NCI-H1048 (cell line): ENCODE measurements around the gene ARSB.
"Not testable (repeated sequence)": the region's sequence is repeated elsewhere in the genome, so short reads cannot be mapped to it uniquely, and the experiment has no call there.

Experiments
- DNase-seq: peaks from one replicate; lab custom pipeline; 2025; lab: John Stamatoyannopoulos, UW

ARSB gene

DNA sequence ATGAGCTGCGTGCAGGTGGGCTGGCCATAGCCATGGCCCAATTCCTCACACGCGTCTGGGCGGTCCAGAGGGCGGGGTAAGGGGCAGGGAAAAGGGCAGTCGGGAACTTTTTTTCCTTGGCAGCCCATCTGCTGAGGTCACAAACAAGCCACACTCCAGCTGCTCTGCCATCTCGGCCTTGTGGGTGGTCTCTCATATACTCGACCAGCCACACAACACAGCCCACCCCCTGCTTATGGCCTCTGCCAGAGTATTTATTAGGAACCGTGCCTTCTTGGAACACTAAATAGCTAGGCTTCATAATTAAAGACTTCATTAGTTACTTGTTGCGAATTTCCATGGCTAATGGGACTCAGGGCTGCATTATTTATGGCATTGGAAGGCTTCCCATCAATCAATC is 238.1 kb downstream of the ARSB start:
- DNase-seq = no peak

DNA sequence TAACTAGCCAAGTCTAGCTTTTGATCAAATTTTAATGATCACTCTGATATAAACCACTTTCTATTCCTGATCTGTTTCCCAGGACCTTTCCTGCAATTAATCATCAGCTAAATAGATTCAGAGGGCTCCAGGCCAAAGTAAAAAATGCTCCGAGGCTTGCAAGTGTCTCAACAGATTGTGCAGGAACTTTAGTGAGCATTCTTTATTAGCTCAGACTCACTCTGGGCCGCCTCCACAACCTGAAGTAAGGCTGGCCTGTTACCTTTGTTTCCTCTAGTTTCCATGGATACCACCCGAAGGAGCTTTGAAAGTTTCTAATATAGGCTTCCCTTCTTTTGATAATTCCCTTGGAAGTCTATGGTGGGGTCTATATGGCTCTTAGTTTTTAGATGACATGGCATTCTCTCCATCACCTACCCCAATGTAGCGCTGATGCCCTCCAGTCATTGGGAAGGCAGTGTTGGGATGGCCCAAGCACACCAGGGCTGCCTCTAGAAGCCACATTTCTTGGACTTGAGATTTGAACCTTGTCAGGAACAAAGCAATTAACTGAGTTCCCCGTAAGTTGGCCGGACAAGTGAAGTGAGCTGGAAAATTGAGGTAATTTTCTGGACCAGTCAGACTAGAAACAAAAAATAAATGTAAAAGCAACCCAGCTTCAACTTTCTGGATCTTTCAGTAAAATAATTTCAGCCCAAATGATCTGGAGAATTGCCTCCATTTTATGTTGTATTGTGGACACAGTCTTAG is 238.9 kb downstream of the ARSB start:
- DNase-seq = no peak

DNA sequence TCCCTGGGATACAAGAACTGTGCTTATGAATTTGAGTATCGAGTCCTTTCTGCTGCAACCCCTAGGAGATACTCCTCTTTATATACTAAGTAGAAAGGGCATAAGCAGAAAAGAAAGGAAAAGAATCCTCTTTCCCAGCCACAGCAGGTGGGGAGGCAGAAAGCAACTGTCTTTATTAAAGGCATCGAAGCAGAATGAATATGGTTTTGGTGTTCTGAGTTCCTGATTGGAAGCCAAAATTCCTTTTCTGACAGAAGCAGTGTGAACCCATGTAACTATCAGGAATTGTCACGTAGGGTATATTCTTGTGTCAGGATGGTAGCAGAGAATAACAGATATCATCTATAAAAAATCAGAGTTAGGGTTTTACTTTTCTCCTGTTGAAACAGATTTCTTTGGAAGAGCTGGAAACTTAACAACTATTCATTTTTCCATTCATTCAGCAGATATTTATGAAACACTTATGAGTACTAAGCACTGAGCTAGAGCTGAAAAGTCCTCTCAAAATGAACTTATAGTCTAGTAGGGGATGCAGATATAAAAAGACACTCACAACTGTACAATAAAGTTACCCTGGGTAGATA is 240.1 kb downstream of the ARSB start:
- DNase-seq = no peak

DNA sequence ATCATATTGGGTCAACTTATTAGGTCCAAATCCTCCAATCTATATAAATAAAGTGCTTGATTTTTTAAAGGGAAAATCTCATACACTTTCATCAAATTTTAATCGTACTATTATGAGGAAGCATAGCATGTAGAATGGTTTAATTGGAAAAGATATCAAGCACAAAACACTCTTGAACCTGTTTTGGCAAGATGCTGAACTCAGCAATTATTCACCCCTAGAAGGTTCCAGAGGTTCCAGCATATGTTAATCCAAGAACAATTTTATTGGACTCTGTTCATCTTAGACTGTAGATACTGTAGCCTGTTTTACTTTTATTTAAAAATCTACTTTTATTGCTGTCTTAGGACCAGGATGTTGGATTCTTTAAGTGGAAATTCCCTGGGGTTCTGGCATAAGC is 244.1 kb downstream of the ARSB start:
- no peak for DNase-seq

DNA sequence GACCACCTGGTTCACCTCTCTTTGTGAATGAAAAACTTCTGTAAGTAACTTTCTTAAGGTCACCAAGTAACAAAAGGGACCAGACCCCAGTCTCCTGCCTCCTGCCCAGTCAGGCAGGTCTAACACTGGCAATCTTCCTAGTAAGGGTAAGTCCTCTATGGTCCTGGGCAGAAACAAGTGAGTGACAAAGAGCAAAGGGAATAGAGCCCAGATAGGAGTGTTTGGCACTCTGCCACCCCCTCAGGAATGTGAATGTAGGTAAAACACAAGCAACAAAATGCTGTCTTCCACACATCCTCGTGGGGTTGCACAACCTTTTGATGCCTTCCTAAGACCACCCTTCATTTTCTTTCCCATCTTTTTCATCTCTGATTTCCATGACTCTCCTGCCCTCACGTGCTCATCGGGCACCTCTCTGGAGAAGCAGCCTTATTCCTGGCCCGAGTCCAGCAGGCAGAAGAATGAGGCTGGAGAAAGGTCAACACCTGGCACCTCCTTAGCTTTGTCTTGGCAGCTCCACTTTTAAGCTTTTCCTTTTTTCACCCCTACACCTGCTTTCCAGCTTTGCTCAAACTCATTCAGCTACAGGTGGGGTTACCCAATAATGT is 246.3 kb downstream of the ARSB start:
- no peak for DNase-seq

DNA sequence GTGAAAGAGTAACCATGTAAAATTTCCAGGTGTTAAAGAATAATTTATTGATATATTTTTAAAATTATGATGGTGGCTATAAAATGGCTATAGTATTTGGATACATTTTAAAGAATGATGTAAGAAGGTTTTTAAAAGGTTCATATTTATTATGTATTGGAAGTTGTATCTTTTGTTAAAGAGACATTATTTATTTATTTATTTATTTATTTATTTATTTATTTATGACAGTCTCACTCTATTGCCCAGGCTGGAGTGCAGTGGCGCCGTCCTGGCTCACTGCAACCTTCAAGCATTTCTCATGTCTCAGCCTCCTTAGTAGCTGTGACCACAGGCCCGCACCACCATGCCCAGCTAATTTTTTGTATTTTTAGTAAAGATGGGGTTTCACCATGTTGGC is 247.0 kb downstream of the ARSB start:
- no peak for DNase-seq

DNA sequence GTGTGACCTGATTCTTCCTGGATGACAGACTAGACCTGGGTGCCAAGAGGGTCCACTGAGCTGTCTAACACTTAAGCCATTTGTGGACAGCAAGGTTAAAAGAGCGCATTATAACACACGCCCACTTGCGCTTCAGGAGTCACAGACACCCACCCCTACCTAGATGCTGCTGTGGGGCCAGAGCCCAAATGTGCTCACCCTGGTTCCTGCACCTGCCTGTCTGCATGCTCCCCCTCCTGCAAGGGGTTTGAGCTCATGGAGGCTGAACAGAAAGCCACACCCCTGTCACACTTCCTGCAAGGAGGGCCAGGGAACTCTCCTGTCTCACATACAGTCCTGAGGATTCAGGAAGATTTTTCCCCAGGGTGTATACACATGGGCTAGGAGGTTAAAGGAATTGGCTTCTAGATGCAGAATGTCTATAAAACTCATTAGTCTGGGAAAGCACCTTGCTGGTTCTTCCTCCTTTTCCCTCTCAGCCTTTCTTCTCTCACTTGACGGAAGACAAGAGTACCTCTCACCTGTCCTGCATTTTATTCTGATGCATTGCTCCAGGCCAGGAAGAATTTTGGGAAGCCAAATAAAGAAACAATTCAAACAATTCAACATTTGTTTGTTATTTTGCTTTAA is 249.2 kb downstream of the ARSB start:
- DNase-seq = no peak

DNA sequence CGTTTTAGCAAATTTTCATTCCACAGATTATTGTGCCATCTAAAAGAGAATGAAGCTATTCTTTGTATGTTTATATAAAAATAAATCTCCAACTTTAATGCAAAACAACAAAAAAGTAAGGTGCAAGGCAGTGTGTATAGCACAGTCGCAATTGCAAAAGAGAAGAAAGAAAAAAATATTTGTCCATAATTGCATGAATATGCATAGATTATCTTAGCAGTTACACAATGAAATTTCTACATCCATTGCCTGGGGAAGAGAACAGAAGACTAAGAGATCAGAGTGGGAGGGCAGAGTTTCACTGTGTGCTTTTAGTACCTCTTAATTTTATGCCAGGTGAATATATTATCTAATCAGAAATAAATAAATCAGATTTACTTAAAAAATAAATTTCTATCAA is 250.2 kb downstream of the ARSB start:
- DNase-seq = no peak

DNA sequence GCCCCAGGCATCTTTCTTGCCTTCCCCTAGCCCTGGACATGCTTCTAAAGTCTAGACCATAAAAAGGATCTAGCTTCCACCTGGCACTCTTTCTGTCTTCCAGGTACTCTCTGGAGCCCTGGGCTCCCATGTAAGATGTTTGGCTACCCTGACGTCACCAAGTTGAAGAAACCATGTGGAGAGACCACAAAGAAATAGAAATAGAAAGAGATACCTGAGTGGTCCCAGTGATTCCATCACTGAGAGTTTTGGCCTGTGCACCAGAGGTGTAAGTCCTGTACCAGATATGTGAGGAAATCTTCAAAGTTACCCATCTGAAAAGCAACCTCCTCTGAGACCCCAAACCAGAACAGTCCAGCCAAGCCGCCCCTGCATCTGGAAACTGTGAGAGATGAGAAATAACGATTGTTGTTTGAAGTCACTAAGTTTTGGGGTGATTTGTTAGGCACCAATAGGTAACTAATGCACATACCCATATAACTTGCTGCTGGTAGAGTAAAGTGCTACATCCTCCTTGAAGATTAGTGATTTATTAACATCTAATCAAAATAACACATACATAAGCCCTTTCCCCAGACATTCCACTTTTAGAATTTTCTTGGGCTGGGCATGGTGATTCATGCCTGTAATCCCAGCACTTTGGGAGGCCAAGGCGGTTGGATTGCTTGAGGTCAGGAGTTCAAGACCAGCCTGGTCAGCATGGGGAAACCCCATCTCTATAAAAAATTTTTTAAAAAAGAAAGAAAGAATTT is 250.8 kb downstream of the ARSB start:
- DNase-seq = no peak

DNA sequence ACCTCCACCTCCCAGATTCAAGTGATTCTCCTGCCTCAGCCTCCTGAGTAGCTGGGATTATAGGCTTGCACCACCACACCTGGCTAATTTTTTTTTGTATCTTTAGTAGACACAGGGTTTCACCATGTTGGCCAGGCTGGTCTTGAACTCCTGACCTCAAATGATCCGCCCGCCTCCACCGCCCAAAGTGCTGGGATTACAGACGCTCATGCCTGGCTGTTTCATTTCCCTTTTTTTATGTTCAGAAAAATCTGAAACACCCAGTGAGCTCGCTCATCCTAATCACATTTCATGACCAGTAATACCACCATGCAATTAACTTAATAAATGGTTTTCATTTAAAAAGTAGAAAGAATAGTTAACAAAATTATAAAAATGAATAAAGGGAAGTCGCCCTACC is 252.4 kb downstream of the ARSB start:
- DNase-seq = not testable (repeated sequence)

DNA sequence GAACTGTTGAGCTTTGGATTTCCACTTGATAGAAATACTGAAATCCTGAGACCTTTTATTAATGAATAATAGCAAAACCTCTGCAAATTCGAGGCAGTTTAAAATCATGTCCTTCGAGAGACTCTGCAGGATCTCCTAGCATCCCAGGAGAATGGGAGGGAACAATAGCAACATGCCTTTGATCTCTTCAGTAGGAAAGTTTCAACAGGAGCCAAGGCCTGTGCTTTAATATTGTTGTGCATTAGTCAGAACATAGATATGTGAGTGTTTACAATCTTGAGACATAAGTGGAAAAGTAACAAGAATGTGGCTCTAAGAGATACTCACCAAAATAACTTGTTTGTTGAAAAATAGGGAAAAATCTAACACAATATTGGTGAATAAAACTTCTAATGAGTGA is 253.2 kb downstream of the ARSB start:
- no peak for DNase-seq

DNA sequence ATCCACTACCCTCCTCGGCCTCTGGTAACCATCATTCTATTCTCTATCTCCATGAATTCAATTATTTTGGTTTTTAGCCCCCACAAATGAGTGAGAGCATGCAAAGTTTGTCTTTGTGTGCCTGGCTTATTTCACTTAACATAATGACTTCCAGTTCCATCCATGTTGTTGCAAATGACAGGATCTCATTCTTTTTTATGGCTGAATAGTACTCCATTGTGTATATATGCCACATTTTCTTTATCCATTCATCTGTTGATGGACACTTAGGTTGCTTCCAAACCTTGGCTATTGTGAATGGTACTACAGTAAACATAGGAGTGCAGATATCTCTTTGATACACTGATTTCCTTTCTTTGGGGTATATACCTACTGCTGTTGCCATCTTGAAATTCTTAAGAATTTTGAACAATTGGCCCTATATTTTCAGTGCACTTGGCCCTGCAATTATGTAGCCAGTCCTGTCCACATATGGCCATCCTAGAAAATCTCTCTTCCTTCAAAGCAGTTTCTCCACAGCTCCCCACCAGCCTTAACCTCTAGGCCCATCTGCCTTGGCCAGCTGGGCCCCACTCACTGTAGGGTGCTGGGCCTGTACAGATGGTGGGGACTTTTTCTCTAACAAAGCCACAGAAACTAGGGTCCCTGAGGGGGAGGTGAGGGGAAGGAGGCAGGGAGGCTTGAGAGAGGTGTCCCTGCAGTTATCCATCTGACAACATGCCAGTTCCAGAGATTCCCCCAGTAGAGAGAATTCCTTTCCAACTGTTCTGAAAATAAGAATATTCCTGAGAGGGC is 254.6 kb downstream of the ARSB start:
- no peak for DNase-seq

DNA sequence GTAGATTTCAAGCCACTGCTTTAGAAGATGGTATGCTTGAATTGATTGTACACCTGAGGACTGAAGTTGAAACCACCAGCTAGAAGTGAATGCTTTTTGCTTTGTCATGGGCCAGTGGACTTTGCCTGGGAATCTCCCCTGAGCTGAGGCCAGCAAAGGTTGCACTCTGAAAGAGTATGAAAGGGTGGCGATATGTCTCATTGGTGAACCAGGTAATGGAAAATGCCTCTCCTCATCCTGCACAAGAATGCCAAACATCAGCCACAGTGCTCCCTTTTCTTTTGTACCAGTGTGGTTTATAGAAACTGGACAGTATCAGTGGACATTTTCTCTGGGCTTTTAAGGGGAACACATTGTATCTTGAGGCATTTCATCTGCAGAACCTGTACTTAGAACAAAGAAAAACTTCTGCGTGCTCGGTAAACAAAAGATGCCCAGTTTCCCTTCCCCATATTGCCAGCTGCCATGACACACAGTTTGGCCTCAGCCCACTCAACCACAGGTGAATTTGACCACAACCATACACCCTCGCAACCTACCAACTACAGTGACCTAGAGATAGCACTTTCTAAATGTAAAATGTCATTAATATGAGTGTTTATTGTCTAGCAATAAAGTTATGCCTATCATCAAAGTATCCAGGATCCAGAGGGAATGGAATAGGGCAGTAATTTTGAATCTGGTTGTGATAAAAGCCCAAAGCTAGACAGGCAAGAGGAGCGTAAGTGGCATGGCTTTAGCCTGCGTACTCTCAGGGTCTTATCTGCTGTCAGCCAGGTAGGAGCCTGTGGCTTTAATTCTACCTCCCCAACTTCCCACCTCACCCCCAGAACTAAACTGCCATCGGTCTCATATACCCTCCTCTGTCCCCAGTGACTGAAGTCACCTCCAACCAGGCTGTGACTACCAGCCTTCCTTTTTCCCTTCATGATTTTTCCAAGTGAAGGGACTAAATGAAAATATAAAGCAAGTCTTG is 257.0 kb downstream of the ARSB start:
- DNase-seq = no peak
